A673 (cell line): ENCODE data around the gene DPT.

Source experiments
- EZH2 ChIP-seq: fragments of 200-600 bp; sonication (generic); IDR thresholded peaks from 2 replicates; pipeline ENCODE4 v1.6.1; 2017; ENCODE audit warnings: borderline replicate concordance, low read depth, mild to moderate bottlenecking, mixed read lengths, antibody characterized with exemption, low read length; ENCODE audit not compliant: poor library complexity, severe bottlenecking
- TF ChIP-seq, protein P1 (sequence below): fragments of 300-800, 200-600 bp; sonication (generic); conservative IDR thresholded peaks from 2 replicates; pipeline ENCODE4 v1.5.1; 2017; ENCODE audit warnings: low read depth, mild to moderate bottlenecking, antibody characterized with exemption, low read length, moderate library complexity, mixed read lengths

DNA sequence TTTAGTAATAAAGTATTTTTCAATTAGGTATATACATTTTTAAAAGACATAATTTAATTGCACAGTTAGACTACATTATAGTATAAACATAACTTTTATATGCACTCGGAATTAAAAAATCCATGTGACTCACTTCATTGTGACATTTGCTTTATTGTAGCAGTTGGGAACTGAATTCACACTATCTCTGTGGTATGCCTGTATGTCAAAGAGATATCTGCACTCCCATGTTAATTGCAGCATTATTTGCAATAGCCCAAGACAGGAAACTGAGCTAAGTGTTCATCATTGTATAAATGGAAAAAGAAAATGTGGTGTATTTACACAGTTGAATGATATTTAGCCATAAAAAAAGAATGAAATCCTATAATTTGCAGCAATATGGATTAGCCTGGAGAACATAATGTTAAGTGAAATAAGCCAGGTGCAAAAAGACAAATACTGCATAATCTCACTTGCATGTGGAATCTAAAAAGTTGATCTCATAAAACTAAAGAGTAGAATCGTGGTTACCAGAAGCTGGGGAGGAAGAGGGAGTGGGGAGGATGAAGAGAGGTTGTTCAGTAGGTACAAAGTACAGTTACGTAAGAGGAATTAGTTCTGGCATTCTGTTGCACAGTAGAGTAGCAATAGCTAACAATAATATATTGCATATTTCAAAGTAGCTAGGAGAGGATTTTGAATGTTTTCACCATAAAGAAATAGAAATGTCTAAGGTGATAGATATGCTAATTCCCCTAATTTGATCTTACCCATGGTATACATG is 64.8 kb downstream of the DPT start:
- TF ChIP-seq, protein P1, sequence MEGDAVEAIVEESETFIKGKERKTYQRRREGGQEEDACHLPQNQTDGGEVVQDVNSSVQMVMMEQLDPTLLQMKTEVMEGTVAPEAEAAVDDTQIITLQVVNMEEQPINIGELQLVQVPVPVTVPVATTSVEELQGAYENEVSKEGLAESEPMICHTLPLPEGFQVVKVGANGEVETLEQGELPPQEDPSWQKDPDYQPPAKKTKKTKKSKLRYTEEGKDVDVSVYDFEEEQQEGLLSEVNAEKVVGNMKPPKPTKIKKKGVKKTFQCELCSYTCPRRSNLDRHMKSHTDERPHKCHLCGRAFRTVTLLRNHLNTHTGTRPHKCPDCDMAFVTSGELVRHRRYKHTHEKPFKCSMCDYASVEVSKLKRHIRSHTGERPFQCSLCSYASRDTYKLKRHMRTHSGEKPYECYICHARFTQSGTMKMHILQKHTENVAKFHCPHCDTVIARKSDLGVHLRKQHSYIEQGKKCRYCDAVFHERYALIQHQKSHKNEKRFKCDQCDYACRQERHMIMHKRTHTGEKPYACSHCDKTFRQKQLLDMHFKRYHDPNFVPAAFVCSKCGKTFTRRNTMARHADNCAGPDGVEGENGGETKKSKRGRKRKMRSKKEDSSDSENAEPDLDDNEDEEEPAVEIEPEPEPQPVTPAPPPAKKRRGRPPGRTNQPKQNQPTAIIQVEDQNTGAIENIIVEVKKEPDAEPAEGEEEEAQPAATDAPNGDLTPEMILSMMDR, result no peak
- TF ChIP-seq EZH2, result no peak
